ENCODE measurements around the gene TMEM94. TPM values are rescaled to one million over a fixed set of nuclear protein-coding genes. Genes with fewer than 3 reads are reported as not detected.

TMEM94 gene
- total RNA-seq, 6 experiments from 2014 or later, result 24.2 to 47.1 (median 29.6) TPM

DNA sequence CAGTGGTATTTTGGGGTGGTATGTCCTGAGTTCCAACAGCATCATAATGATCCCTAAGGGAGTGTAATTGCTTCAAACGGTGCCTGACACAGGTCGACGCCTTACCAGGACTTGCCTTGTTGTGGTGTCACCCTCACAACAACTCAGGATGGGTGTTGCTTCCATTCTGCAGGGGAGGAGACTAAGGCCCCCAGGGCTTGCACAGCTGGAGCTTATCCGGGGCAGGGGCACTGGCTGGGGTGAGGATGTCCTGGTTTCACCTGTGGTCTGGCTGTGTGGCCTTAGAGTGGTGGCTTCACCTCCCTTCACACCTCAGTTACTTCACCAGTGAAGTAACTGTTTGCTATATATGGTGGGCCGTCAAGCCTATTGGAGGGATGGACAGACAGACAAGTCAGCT lies 92.4 kb downstream of the TMEM94 start:
- H3K4me1 ChIP-seq, result no peaks in the 10 kb centered on the region

More for the DNA sequence above, 92.4 kb downstream of the TMEM94 start:
- intact Hi-C loops (cut with DNase I), result no loop called here
- DNase-seq, result no peak
- no peak for ATAC-seq
- no peaks in the 10 kb centered on the region for H3K9me3 ChIP-seq
- no peak overlapping the region for H3K4me3 ChIP-seq
- H3K27me3 ChIP-seq, result no peaks in the 10 kb centered on the region
- H3K36me3 ChIP-seq, result no peaks in the 10 kb centered on the region
- no peak overlapping the region for H3K27ac ChIP-seq
- TF ChIP-seq, protein P1, sequence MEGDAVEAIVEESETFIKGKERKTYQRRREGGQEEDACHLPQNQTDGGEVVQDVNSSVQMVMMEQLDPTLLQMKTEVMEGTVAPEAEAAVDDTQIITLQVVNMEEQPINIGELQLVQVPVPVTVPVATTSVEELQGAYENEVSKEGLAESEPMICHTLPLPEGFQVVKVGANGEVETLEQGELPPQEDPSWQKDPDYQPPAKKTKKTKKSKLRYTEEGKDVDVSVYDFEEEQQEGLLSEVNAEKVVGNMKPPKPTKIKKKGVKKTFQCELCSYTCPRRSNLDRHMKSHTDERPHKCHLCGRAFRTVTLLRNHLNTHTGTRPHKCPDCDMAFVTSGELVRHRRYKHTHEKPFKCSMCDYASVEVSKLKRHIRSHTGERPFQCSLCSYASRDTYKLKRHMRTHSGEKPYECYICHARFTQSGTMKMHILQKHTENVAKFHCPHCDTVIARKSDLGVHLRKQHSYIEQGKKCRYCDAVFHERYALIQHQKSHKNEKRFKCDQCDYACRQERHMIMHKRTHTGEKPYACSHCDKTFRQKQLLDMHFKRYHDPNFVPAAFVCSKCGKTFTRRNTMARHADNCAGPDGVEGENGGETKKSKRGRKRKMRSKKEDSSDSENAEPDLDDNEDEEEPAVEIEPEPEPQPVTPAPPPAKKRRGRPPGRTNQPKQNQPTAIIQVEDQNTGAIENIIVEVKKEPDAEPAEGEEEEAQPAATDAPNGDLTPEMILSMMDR (IDR thresholded peaks at IDR 0.05), result no peak
- no peak for TF ChIP-seq POLR2A (IDR thresholded peaks at IDR 0.05)
- WGBS (ENCODE audit: insufficient coverage, low coverage, low lambda C conversion rate, missing lambda C conversion rate), result 72% methylated on average over 3 of the region's 5 CpGs

Small RNAs within 50 kb of the gene (microRNA-seq; reads per million reads assigned to microRNA genes)
- gene MIR6785, result 0.29 to 0.64 reads per million in 2 donors

Small RNAs within 50 kb of the gene (small RNA-seq; reads per million reads assigned to genes)
- gene RF00019 (0 reads per million in 2 experiments), gene RNU6-938P (0 reads per million in 2 experiments)

Other genes with a start within 250 kb of the TMEM94 start
- 10 to 100 TPM; 12.4 to 18.9 (median 15.8) TPM for gene GGA3, start 195.0 kb upstream of the TMEM94 start, total RNA-seq
- gene MRPS7, start 194.8 kb upstream of the TMEM94 start, total RNA-seq, result 10 to 100 TPM; 29.6 to 37.2 (median 33.7) TPM
- 10 to 100 TPM in 2 of 6 experiments, 1 to 10 TPM in 4; 7.3 to 21.9 (median 8.2) TPM for gene MIF4GD, start 185.4 kb upstream of the TMEM94 start, total RNA-seq
- 10 to 100 TPM in 2 of 6 experiments, 1 to 10 TPM in 4; 3.8 to 13.4 (median 7.3) TPM for gene SLC25A19, start 167.2 kb upstream of the TMEM94 start, total RNA-seq
- gene GRB2, start 51.0 kb upstream of the TMEM94 start, total RNA-seq, result 10 to 100 TPM; 42.4 to 70.5 (median 53.8) TPM
- gene CASKIN2, start 58.9 kb downstream of the TMEM94 start, total RNA-seq, result 10 to 100 TPM in 4 of 6 experiments, 1 to 10 TPM in 2; 9.0 to 26.0 (median 12.0) TPM
- 10 to 100 TPM in 4 of 6 experiments, 1 to 10 TPM in 2; 8.5 to 13.6 (median 10.2) TPM for gene TSEN54, start 59.9 kb downstream of the TMEM94 start, total RNA-seq
- 10 to 100 TPM; 32.8 to 71.4 (median 44.6) TPM for gene LLGL2, start 69.1 kb downstream of the TMEM94 start, total RNA-seq
- gene MYO15B, start 131.2 kb downstream of the TMEM94 start, total RNA-seq, result 100 to 1,000 TPM in 1 of 6 experiments, 10 to 100 TPM in 5; 26.4 to 104 (median 52.9) TPM
- under 1 TPM in 5 of 6 experiments, not detected in 1; 0.06 to 0.78 (median 0.29) TPM for gene SMIM5, start 176.8 kb downstream of the TMEM94 start, total RNA-seq
- gene RECQL5, start 210.5 kb downstream of the TMEM94 start, total RNA-seq, result 10 to 100 TPM; 13.5 to 24.8 (median 18.4) TPM
- gene SAP30BP, start 210.7 kb downstream of the TMEM94 start, total RNA-seq, result 10 to 100 TPM; 24.0 to 36.0 (median 27.0) TPM